Measurements from ENCODE around the gene ZNF609.
"Not testable (repeated sequence)": the region's sequence is repeated elsewhere in the genome, so short reads cannot be mapped to it uniquely, and the experiment has no call there.

Gene ZNF609

GRCh38 chr15:64455961-64456371 is 4.4 kb upstream of the ZNF609 start:
- DNase-seq, result peak; percentile 82 to 93 (median 88)

GRCh38 chr15:64456634-64457108 is 3.7 kb upstream of the ZNF609 start:
- DNase-seq, result peak; percentile 54 to 83 (median 64)

DNA sequence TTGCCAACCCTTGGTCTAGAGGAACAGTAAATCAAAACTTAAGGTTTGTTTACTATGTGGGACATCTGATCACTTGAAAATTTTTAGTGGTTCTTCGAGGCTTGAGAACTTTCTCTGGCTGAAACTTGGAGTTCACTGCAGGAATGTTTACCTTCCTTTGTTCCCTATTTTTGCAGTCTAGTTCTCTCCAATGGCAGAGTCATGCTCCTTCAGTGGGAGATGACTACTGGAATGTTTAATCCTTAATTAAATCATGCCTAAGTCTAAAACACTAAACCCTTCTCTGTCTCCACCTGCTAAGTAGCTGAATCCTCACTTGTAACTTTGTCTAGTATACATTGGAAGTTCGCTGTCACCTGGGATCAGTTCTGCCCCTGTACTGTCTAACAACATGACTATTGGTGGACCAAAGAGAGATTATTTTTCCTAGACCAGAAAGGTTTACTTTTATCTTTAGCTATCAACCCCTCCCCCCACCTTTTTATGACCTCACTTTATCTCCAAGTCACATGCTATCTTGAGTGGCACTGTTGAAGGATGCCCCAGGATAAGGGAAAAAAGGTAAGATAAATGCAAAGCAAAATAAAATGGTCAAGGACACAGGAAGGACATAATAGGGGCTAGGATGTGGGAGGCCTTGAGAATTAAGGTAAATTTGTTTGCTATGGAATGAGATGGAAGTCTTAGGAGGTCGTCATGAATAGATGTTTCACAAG is 1.2 kb upstream of the ZNF609 start:
- DNase-seq, result no peak

DNA sequence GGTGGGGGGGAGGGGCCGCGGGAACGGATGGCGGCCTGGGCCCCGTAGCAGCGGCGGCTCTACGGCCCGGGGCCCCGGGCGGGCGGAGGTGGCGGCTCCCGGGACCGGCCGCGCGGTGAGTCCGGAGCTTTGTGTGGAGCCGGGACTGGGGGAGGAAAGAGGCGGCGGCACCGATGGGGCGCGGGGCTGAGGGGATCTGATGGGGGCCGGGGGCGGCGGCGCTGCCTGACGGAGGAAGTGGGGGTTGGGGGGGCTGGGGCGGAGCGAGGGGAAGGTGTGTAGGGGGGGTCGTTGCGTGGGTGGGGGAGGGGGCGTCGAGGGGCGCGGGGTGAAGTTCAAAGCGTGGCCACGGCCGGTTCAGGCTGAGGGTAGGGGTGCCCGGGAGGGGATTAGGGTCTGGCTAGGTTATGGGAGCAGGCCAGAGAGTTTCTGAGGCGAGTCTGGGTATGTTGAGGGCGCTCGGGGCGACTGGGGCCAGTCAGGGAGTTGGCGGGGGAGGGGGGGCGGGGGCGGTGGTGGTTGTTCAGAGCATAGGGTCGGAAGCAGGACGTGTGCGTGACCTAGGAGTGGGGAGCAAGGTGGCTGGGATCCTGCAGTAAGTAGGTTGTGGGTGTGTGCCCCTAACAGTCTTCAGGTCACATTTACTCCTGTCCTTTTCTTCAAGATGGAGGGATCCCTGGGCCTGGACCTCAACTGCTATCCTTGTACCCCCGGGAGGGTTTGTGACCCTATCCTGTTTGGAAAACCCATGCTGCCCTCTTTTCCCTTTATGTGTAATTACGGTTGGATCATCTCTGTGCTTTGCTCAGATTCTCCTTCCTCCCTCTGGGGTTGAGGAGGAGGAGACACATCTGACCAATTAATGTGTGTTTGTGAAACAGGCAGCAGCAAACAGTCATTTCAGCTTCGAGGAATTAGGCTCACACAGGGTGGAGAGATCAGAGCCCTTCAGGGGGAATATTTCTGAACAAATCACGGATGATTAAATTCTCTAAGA is 644 bp downstream of the ZNF609 start:
- peak; percentile 45 to 78 (median 70) for DNase-seq

DNA sequence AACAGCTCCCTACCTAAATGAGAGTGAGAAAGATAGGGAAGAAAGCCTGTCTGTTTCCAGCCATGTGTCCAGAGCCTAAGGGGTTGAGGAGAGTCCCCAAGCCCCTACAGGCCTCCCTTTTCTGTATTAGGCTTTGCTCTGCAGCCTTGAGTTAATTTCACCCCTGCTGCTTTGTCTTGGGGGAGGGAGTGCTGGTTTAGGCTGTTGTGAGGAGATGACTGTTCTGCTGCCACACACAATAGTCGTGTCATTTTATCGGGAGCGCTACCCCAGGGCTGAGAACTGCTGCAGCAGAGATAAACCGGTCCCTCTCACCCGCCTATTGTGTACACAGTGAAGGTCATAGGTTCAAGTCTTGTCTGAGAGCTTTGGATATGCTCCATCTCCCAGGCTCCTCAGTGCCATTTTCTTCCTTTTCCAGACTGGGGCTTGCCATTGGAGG is 1.4 kb downstream of the ZNF609 start:
- DNase-seq, result peak in 1 of 4 experiments; percentile 9

GRCh38 chr15:64462492-64462891 is 2.1 kb downstream of the ZNF609 start:
- DNase-seq, result no peak

DNA sequence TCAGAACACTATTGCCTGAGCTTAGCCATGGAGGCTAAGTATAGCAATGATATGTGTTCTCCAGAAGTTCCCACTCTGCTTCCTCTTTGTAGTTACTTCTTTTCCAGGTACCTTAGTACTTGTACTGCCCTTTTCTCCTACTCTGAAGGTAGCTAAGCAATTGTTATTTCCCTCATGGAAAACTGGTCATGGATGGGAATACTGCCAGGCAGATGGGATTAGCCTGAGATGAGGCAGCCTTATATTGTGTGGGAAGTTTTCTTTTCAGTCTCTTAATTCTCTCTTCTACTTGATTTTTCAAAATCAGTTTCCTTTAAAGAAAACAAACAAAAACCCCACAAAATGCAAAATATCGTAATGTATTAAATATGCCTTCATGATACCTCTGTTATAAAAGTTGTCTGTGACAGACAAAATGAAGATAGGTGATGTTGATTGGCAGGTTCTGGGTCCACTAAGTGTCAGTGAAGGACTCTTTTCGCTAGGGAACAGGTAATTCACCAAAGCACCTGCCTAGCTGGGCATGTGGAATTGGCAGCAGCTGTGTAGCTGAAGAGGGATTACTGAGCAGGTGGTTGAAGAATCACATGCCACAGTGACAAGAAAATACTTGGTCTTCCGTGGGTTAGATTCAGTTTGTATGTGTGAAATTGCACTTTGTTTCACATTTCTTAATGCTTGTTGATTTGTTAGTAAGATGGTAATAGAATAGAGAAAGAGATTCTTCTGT is 4.1 kb downstream of the ZNF609 start:
- no peak for DNase-seq

DNA sequence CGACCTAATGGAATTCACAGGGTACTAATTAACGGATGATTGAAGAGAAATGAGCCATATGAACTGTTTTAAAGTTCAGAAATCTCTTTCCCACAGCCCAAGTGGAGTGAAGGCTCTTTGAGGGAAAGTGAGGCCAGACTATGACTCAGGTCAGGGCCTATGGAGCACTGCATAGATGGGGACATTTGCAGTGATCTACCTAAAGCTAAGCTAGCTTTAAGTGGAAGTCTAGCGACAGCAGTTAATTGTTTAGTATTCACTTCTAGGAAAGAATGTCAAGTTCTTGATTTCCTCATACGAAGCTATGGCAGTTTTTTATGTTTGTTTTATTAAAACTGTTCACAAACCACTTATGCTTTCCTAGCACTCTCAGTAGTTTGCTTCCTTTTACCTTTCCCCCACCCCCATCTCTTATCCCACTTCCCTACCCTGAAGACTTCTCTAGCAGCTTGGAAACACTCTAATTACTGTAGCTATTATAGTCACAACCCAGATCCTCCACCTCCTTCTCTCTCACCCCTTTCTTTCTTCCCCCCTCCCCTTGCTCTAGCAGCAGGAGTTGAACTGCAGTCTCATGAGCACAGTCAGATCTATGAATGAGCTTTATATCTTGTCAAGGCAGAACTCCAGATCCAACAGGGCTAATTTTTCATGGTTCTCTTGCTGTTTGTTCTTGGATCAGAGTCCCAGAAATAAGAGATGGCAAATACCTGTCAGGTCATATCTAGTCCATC is 6.2 kb downstream of the ZNF609 start:
- peak in 3 of 4 experiments; percentile 7 to 17 (median 8) for DNase-seq

- no peak for DNase-seq
Measured at GRCh38 chr15:64472161-64472560, 11.8 kb downstream of the ZNF609 start.

DNA sequence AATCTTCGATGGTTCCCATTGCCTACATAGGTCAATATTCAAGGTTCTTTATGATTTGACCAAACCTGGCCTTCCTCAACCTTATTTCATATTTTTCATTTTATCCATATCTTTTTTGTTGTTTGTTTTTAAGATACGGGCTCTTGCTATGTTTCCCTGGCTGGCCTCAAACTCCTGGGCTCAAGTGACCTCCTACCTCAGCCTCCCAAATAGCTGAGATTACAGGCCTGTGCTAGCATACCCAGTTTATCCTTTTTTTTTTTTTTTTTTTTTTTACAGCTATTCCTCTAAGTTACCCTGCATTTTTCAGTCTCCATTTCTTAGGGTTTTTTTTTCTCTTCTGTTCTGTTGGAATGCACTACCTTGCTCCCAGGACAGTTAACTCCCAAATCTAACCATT is 14.5 kb downstream of the ZNF609 start:
- no peak for DNase-seq

GRCh38 chr15:64476550-64476949 is 16.2 kb downstream of the ZNF609 start:
- no peak for DNase-seq

DNA sequence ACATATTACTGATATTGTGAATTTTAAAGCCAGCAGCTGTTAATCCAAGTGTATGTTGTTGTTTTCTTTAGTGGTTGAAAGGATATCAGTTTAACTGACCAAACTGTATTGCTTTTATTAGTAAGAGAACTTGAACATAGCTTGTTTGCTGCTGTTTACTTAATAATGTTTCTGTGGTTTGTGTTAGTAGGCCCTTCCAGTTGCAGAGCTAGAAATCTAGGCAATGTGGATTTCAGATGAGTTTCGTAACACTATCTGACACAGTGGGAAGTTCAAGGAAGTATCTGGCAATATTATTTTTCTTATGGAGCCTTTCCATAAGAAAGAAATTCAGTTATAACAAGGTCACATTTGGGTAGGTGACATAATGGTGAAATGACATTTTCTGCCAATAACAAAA is 18.5 kb downstream of the ZNF609 start:
- DNase-seq, result peak in 3 of 4 experiments; percentile 26 to 61 (median 52)

GRCh38 chr15:64480891-64481290 is 20.5 kb downstream of the ZNF609 start:
- DNase-seq, result peak in 3 of 4 experiments; percentile 7 to 65 (median 64)

GRCh38 chr15:64483749-64484148 is 23.4 kb downstream of the ZNF609 start:
- DNase-seq, result no peak

DNA sequence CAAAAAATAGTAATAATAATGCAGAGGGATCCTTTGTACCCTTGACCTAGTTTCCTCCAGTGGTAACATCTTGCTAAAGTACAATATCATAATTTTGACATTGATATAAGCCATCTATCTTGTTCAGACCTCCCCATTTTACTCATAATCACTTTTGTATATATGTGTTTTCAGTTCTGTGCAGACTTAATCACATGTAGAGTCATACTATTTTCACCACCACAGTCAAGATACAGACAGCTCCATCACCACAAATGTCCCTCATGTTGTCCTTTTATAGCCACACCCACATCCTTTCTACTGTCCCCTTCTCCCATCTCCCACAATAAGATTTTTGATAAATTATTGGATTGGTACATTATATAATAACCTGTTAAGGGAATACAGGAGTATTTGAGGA is 25.4 kb downstream of the ZNF609 start:
- DNase-seq, result no peak

DNA sequence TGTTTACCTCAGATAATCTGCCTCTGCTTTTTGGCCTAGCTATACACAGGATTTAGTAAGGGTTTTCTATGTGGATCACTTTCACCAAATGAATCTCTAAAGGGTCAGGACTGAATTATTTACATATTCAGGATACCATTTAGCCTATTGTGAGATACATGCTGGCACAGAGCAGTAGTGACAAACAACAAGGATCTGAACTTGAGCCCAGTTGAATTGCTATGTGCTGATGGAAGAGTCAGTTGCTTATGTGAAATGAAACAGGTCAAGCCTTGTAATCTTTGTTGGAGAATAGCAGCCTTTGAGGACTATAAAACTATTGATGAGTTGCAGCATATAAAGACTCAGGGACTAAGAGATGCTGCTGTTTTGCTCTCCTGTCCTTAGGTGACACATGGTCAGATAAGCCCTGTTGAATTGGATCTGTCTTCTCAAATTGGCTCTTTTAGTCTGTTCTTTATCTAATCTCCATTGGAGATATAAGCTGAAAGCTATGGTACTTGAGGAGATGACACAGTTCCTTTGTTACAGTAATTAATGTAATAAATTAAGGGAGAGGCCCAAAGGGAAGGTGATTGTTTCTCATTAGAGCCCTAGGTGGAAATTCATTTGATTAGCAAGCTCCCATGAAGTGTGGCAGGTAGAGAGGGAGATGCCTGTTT is 30.4 kb downstream of the ZNF609 start:
- DNase-seq, result no peak

DNA sequence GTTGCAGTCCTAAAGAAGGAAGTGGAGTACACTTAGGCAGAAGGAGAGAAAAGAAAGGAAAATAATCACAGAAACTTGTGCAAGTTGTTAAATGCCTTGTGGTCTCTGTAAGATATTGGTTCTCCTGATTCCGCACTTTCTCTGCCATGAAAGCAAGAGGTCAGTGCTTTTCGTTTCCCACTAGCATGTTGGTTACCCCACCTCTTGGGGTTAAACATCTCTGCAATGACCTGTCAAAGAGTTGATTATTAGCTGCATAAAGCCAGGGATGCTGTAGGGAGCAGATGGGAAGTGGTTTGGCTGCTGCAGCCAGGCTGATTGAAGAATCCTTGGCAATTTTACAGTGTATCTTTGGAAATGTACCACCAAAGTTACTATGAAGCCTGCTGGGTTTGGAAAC is 33.3 kb downstream of the ZNF609 start:
- DNase-seq, result no peak

DNA sequence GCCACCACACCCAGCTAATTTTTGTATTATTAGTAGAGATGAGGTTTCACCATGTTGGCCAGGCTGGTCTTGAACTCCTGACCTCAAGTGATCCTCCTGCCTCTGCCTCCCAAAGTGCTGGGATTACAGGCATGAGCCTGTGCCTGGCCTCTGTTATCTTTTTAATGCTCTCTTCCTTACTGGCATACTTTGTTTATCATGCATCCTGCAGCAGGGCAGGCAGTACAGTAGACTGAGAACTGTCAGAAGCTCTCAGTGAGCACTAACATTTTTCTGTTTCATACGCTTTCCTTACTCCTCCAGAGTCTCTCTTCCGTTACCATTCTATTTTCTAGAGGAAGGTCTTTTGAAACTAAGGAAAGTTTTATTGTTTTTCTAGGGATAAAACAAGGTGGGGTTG is 35.6 kb downstream of the ZNF609 start:
- DNase-seq, result not testable (repeated sequence)

GRCh38 chr15:64500695-64501395 is 40.5 kb downstream of the ZNF609 start:
- DNase-seq, result no peak

DNA sequence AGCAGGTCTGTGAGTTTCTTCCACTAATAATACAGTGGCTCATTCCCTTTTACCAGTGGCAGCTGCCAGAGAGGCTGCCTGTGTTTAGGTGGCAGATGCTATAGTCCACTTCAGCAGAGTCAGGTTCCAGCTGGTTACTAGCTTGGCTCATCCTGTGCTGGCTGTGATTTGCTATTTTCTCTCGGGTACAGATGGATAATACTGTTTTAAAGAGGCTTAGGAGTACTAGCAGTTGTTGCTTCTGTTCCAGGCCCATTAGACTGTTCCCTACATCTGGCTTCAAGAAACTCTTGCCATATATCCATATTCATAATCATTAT is 41.0 kb downstream of the ZNF609 start:
- DNase-seq, result no peak

- peak in 1 of 4 experiments; percentile 4 for DNase-seq
Measured at GRCh38 chr15:64502151-64502550, 41.8 kb downstream of the ZNF609 start.
